Mesenchymal stem cell (in vitro differentiated cells and primary cell): ENCODE measurements around the gene NAV2.

ENCODE experiments used
- DNase-seq: peaks from one replicate; pipeline ENCODE4 v3.0.0-alpha.2; 2013
- H2AFZ ChIP-seq: one replicate; pipeline ENCODE4 v1.6.1; 2013; ENCODE audit warnings: low read depth, mild to moderate bottlenecking, control low read depth, inconsistent platforms, low read length, moderate library complexity
- H2AK5ac ChIP-seq: 2 replicates; pipeline ENCODE4 v1.6.1; 2013; ENCODE audit warnings: low read length, moderate library complexity, mild to moderate bottlenecking, inconsistent platforms; ENCODE audit not compliant: severe bottlenecking
- H2BK120ac ChIP-seq: one replicate; pipeline ENCODE4 v1.6.1; 2013; ENCODE audit warnings: low read depth, mild to moderate bottlenecking, inconsistent platforms, low read length, moderate library complexity
- H2BK12ac ChIP-seq, 2 experiments: one replicate each; pipeline ENCODE4 v1.6.1; 2013; ENCODE audit warnings: inconsistent platforms in 2 of 2, low read length in 2 of 2, mild to moderate bottlenecking in 2 of 2, moderate library complexity in 2 of 2, control low read depth in 1 of 2
- H2BK15ac ChIP-seq: one replicate; pipeline ENCODE4 v1.6.1; 2013; ENCODE audit warnings: mild to moderate bottlenecking, low read depth, inconsistent platforms; ENCODE audit not compliant: poor library complexity, severe bottlenecking
- H2BK5ac ChIP-seq: 2 replicates; pipeline ENCODE4 v1.6.1; 2013; ENCODE audit warnings: low read depth, mild to moderate bottlenecking, low read length, control low read depth, inconsistent platforms; ENCODE audit not compliant: poor library complexity, severe bottlenecking
- H3K14ac ChIP-seq, 2 experiments: one replicate each; pipeline ENCODE4 v1.6.1; 2013; ENCODE audit warnings: inconsistent platforms in 2 of 2, low read length in 2 of 2, control low read depth in 1 of 2, mild to moderate bottlenecking in 1 of 2, moderate library complexity in 1 of 2
- H3K18ac ChIP-seq, 2 experiments: one replicate each; pipeline ENCODE4 v1.6.1; 2013; ENCODE audit warnings: inconsistent platforms in 2 of 2, low read length in 2 of 2, control low read depth in 1 of 2, low read depth in 1 of 2, mild to moderate bottlenecking in 1 of 2
- H3K23ac ChIP-seq, 2 experiments: one replicate each; pipeline ENCODE4 v1.6.1; 2013; ENCODE audit warnings: inconsistent platforms in 2 of 2, low read length in 2 of 2, mild to moderate bottlenecking in 2 of 2, moderate library complexity in 2 of 2, control low read depth in 1 of 2
- H3K27ac ChIP-seq: 2 replicates; pipeline ENCODE4 v1.5.1; 2013; ENCODE audit warnings: mild to moderate bottlenecking, moderate library complexity, low read length, control low read depth, inconsistent platforms; ENCODE audit not compliant: poor library complexity, severe bottlenecking
- H3K27me3 ChIP-seq, 2 experiments: 2 replicates each; pipeline versions ENCODE4 v1.6.1 to v1.7.0; 2013; ENCODE audit warnings: low read length in 2 of 2, mild to moderate bottlenecking in 2 of 2, moderate library complexity in 2 of 2, control low read depth in 1 of 2, inconsistent platforms in 1 of 2; ENCODE audit not compliant: control insufficient read depth in 1 of 2, insufficient read depth in 1 of 2
- H3K36me3 ChIP-seq, 2 experiments: 2 replicates each; pipeline versions ENCODE4 v1.6.1 to v1.7.0; 2013; ENCODE audit warnings: low read length in 2 of 2, control low read depth in 1 of 2, inconsistent platforms in 1 of 2, low read depth in 1 of 2, mild to moderate bottlenecking in 1 of 2; ENCODE audit not compliant: insufficient read depth in 2 of 2, control insufficient read depth in 1 of 2
- H3K4ac ChIP-seq, 2 experiments: one replicate each; pipeline ENCODE4 v1.6.1; 2013; ENCODE audit warnings: inconsistent platforms in 2 of 2, low read length in 2 of 2, mild to moderate bottlenecking in 2 of 2, moderate library complexity in 2 of 2, control low read depth in 1 of 2, low read depth in 1 of 2
- H3K4me1 ChIP-seq: 2 replicates; pipeline ENCODE4 v1.6.1; 2013; ENCODE audit warnings: low read depth, low read length, control low read depth; ENCODE audit not compliant: control insufficient read depth, insufficient read depth
- H3K4me2 ChIP-seq: 2 replicates; pipeline ENCODE4 v1.6.1; 2013; ENCODE audit warnings: low read length, mild to moderate bottlenecking, inconsistent platforms; ENCODE audit not compliant: poor library complexity, severe bottlenecking
- H3K4me3 ChIP-seq, 2 experiments: 2 replicates each; pipeline versions ENCODE4 v1.5.1 to v1.7.0; 2013; ENCODE audit warnings: low read length in 2 of 2, mild to moderate bottlenecking in 2 of 2, control low read depth in 1 of 2, low read depth in 1 of 2; ENCODE audit not compliant: insufficient read depth in 1 of 2
- H3K79me1 ChIP-seq: replicated peaks from 2 replicates; pipeline ENCODE4 v1.6.1; 2013; ENCODE audit warnings: mild to moderate bottlenecking, control low read depth, low read length, inconsistent platforms; ENCODE audit not compliant: poor library complexity, severe bottlenecking
- H3K9ac ChIP-seq: 2 replicates; pipeline ENCODE4 v1.7.0; 2013; ENCODE audit warnings: mild to moderate bottlenecking, low read length, moderate library complexity
- H3K9me3 ChIP-seq: 2 replicates; pipeline ENCODE4 v1.7.0; 2013; ENCODE audit warnings: mild to moderate bottlenecking, low read length; ENCODE audit not compliant: control insufficient read depth
- H4K8ac ChIP-seq: one replicate; pipeline ENCODE4 v1.6.1; 2013; ENCODE audit warnings: inconsistent platforms, mild to moderate bottlenecking, low read length, moderate library complexity
- H4K91ac ChIP-seq: one replicate; pipeline ENCODE4 v1.6.1; 2013; ENCODE audit warnings: mild to moderate bottlenecking, low read length, inconsistent platforms
- WGBS: methylation state at CpG from one replicate; pipeline ENCODE4 v1.1.7; 2013; ENCODE audit warnings: mixed read lengths; 5-methylcytosine and 5-hydroxymethylcytosine counted together

Gene NAV2

DNA sequence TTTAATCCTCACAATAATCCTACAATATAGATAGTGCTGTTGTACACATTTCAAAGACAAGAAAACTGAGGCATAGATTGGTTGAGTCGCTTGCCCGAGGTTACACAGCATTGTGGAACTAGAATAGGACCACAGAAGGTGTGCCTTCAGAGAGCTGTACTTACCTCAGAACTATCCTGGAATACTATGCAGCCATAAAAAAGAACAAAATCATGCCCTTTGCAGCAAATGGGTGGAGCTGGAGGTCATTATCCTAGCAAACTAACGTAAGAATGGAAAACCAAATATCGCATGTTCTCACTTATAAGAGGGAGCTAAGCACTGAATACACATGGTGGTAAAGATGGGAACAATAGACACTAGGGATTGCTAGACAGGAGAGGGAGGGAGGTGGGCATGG is 15.7 kb upstream of the NAV2 start:
- Histone ChIP-seq H3K36me3 (peaks cover 0 to 3% of the 10 kb centered on the region in 2 experiments), H2BK5ac (no peak overlapping the region), H2BK15ac (no peak overlapping the region), H4K91ac (no peak overlapping the region), H4K8ac (no peak overlapping the region), H3K18ac (no peak overlapping the region), H3K23ac (no peak overlapping the region), H2BK12ac (no peak overlapping the region), H3K14ac (no peak overlapping the region), H3K9me3 (no peaks in the 10 kb centered on the region), H2AK5ac (no peak overlapping the region), H3K9ac (no peak overlapping the region), H3K27me3 (no peaks in the 10 kb centered on the region), H2BK120ac (no peak overlapping the region), H3K4me1 (peaks cover 3% of the 10 kb centered on the region), H3K4ac (no peak overlapping the region), H3K79me1 (no peaks in the 10 kb centered on the region), H2AFZ (no peak overlapping the region), H3K4me3 (no peak overlapping the region), H3K4me2 (no peak overlapping the region), H3K27ac (no peak overlapping the region)
- 98% methylated on average over 3 of the region's 4 CpGs for WGBS
- DNase-seq: no peak

- Histone ChIP-seq H2BK5ac (no peak overlapping the region), H3K4me3 (no peak overlapping the region), H3K9me3 (no peaks in the 10 kb centered on the region), H3K9ac (no peak overlapping the region), H3K14ac (no peak overlapping the region), H3K27ac (no peak overlapping the region), H3K18ac (no peak overlapping the region), H2BK120ac (no peak overlapping the region), H4K91ac (peak overlapping the region; percentile 58), H3K4me1 (peaks cover 3% of the 10 kb centered on the region), H3K79me1 (no peaks in the 10 kb centered on the region), H2AK5ac (no peak overlapping the region), H4K8ac (no peak overlapping the region), H3K4ac (no peak overlapping the region), H3K36me3 (peaks cover 0 to 3% of the 10 kb centered on the region in 2 experiments), H2BK12ac (no peak overlapping the region), H3K4me2 (no peak overlapping the region), H2BK15ac (no peak overlapping the region), H2AFZ (no peak overlapping the region), H3K27me3 (no peaks in the 10 kb centered on the region), H3K23ac (no peak overlapping the region)
- no peak for DNase-seq
- 63% methylated on average over 4 of the region's 4 CpGs for WGBS
These were observed 14.9 kb upstream of the NAV2 start for GRCh38 chr11:19697721-19698121.

- H3K4me2 ChIP-seq: no peak overlapping the region
- no peak overlapping the region for H3K4ac ChIP-seq
- peaks cover 0 to 3% of the 10 kb centered on the region in 2 experiments for H3K36me3 ChIP-seq
- H3K23ac ChIP-seq: no peak overlapping the region
- no peaks in the 10 kb centered on the region for H3K79me1 ChIP-seq
- no peak overlapping the region for H2BK15ac ChIP-seq
- H4K91ac ChIP-seq: no peak overlapping the region
- DNase-seq: no peak
- H3K27me3 ChIP-seq: no peaks in the 10 kb centered on the region
- no peak overlapping the region for H2BK12ac ChIP-seq
- H2AFZ ChIP-seq: no peak overlapping the region
- H3K9me3 ChIP-seq: no peaks in the 10 kb centered on the region
- H3K27ac ChIP-seq: no peak overlapping the region
- peaks cover 7% of the 10 kb centered on the region for H3K4me1 ChIP-seq
- H2BK120ac ChIP-seq: no peak overlapping the region
- H3K18ac ChIP-seq: no peak overlapping the region
- no peak overlapping the region for H4K8ac ChIP-seq
- no peak overlapping the region for H3K9ac ChIP-seq
- H3K4me3 ChIP-seq: no peak overlapping the region
- no peak overlapping the region for H2BK5ac ChIP-seq
- no peak overlapping the region for H3K14ac ChIP-seq
- 87% methylated on average over 8 of the region's 8 CpGs for WGBS
- no peak overlapping the region for H2AK5ac ChIP-seq
These were observed 13.9 kb upstream of the NAV2 start for GRCh38 chr11:19698493-19699292.

GRCh38 chr11:19701421-19701820 is 11.2 kb upstream of the NAV2 start:
- 63% methylated on average over 2 of the region's 2 CpGs for WGBS
- Histone ChIP-seq H4K91ac (no peak overlapping the region), H3K9ac (no peak overlapping the region), H2BK12ac (no peak overlapping the region), H3K36me3 (peaks cover 0 to 3% of the 10 kb centered on the region in 2 experiments), H2AK5ac (no peak overlapping the region), H3K23ac (no peak overlapping the region), H3K14ac (no peak overlapping the region), H3K27ac (no peak overlapping the region), H2BK5ac (no peak overlapping the region), H3K9me3 (no peaks in the 10 kb centered on the region), H3K4me1 (peaks cover 7% of the 10 kb centered on the region), H3K4me3 (no peak overlapping the region), H2BK120ac (no peak overlapping the region), H3K27me3 (no peaks in the 10 kb centered on the region), H2BK15ac (no peak overlapping the region), H3K79me1 (peaks cover 2% of the 10 kb centered on the region), H3K18ac (no peak overlapping the region), H2AFZ (no peak overlapping the region), H3K4ac (no peak overlapping the region), H3K4me2 (no peak overlapping the region), H4K8ac (no peak overlapping the region)
- DNase-seq: no peak
